Measurements from ENCODE around the gene CAMKMT. TPM values are rescaled to one million over a fixed set of nuclear protein-coding genes. Genes with fewer than 3 reads are reported as not detected.

Gene CAMKMT
- total RNA-seq, 1 experiment from 2014 or later = 2.7 TPM

DNA sequence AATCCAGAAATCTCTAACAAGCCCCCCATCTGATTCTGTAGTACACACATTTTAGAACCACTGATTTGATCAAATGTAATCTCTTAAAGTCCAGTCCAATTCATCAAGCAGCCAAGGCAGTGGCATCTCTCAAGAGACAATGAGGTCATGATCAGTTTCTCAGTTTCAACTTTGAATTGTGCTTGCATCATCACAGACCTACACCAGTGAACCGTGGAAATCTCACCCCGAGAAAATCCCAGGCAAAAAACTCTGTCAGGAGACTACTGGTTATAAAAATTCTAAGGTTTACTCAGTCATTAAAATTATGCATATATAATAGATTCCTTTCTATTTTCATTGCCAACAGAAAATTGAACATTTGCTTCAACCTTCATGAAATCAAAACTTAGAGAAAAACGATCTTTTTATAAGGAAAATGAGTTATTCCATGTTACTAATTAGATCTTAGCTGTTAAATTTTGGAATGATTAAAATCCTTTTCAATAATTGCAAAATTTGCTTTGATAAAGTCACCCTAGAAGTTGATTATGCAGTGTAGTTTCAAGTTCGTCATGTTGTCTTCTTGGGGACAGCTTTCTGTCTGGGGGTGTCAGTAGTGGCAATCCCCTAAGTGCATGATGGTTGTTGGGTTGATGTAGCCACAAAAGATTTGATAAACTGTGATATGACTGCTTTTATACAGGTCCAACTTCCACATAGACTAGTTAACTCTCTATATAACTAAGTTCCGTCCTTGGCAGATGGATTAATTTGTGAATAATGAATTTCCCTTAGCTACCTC lies 235.0 kb downstream of the CAMKMT start:
- H3K9me3 ChIP-seq (ENCODE audit: low read length) = no peaks in the 10 kb centered on the region
- H3K4me1 ChIP-seq (ENCODE audit: insufficient read depth, low read length) = no peaks in the 10 kb centered on the region; the same call in 1 of the 2 replicates
- H3K9ac ChIP-seq (ENCODE audit: low read length) = no peak overlapping the region
- H3F3A ChIP-seq (ENCODE audit: low read length, unreplicated experiment) = no peaks in the 10 kb centered on the region
- ATAC-seq = no peak
- no peak overlapping the region for H2AFZ ChIP-seq (ENCODE audit: low read length)
- ChIA-PET CTCF (no interaction called here), POLR2A (ENCODE audit: unreplicated experiment) (no interaction called here)
- intact Hi-C loops (cut with micrococcal nuclease) = no loop called here
- no peak for DNase-seq
- H3K9me2 ChIP-seq (replicated peaks; ENCODE audit: low read length) = no peaks in the 10 kb centered on the region
- H3K4me3 ChIP-seq (ENCODE audit: low read length) = no peak overlapping the region
- H3K4me2 ChIP-seq (ENCODE audit: low read length) = no peak overlapping the region
- H3K79me2 ChIP-seq (ENCODE audit: low read length) = no peaks in the 10 kb centered on the region
- TF ChIP-seq EZH2phosphoT487 (IDR thresholded peaks at IDR 0.05; ENCODE audit: borderline replicate concordance, low read length) (no peak), EZH2 (IDR thresholded peaks at IDR 0.05; ENCODE audit: low read length, unreplicated experiment) (no peak), CTCF (conservative IDR thresholded peaks at IDR 0.05; ENCODE audit: low read depth, low read length) (no peak)
- H3K27ac ChIP-seq (ENCODE audit: low read length) = no peak overlapping the region
- H3K27me3 ChIP-seq (ENCODE audit: low read length) = no peaks in the 10 kb centered on the region
- no peaks in the 10 kb centered on the region for H3K36me3 ChIP-seq (ENCODE audit: low read depth, low read length)
- BruUV-seq (replicated peaks) = no TSS peak
- H4K20me1 ChIP-seq (ENCODE audit: low read length) = no peaks in the 10 kb centered on the region

GRCh38 chr2:44598330-44599119 lies 236.8 kb downstream of the CAMKMT start:
- Histone ChIP-seq H4K20me1 (ENCODE audit: low read length) (no peaks in the 10 kb centered on the region), H3F3A (ENCODE audit: low read length, unreplicated experiment) (no peaks in the 10 kb centered on the region), H3K27ac (ENCODE audit: low read length) (no peak overlapping the region), H3K4me2 (ENCODE audit: low read length) (no peak overlapping the region), H3K9me3 (ENCODE audit: low read length) (no peaks in the 10 kb centered on the region), H3K36me3 (ENCODE audit: low read depth, low read length) (no peaks in the 10 kb centered on the region), H3K4me3 (ENCODE audit: low read length) (no peak overlapping the region), H3K9me2 (replicated peaks; ENCODE audit: low read length) (no peaks in the 10 kb centered on the region), H3K27me3 (ENCODE audit: low read length) (no peaks in the 10 kb centered on the region), H3K9ac (ENCODE audit: low read length) (no peak overlapping the region), H2AFZ (ENCODE audit: low read length) (no peak overlapping the region), H3K4me1 (ENCODE audit: insufficient read depth, low read length) (no peaks in the 10 kb centered on the region; the same call in 1 of the 2 replicates), H3K79me2 (ENCODE audit: low read length) (no peaks in the 10 kb centered on the region)
- ChIA-PET POLR2A (ENCODE audit: unreplicated experiment) (no interaction called here), CTCF (interaction anchor here (1.2 kb wide), 1 partner anchor 119 kb away, joined by 3 read pairs; no protein-coding TSS in a partner anchor)
- no TSS peak for BruUV-seq (replicated peaks)
- no peak for TF ChIP-seq EZH2 (IDR thresholded peaks at IDR 0.05; ENCODE audit: low read length, unreplicated experiment)
- TF ChIP-seq EZH2phosphoT487 (IDR thresholded peaks at IDR 0.05; ENCODE audit: borderline replicate concordance, low read length) = no peak
- no peak for TF ChIP-seq CTCF (conservative IDR thresholded peaks at IDR 0.05; ENCODE audit: low read depth, low read length)
- DNase-seq = no peak
- intact Hi-C loops (cut with micrococcal nuclease) = no loop called here
- no peak for ATAC-seq

Measured in PC-3 (cell line).